ENCODE results near the gene NAALADL2. TPM values are rescaled to one million over a fixed set of nuclear protein-coding genes. Genes with fewer than 3 reads are reported as not detected.

Gene NAALADL2
- total and polyA plus RNA-seq, 2 experiments from 2014 or later, result 3.4 to 15.3 TPM

DNA sequence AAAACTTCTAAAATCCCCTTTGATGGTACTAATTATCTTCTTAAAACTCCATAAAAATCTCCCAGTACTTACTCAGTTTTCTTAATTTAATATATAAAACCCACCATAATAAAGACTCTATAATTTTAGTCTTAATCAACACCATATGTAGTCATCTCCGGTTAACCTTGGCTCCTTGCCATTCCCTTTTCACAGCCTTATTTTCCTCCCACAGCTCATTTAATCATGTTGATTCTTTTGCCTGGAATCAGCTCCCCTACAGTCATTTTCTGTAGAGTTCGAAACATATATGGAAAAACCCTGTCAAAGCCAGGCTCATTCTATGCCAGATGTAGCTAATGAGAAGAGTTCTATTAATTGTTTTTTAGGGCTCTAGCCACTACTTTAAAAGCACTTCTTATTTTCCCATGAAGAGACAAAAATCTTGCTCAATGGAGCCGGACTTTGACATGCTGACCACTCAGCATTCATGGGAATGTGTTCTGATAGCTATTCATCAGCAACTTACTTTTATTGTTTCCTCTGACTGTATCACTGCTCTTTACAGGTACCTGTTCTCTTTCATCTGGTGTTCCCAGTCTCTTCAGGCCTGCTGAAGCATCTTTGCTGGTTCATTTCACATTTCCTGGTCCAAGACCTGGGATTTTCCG lies 573.4 kb downstream of the NAALADL2 start:
- DNase-seq (ENCODE audit: low spot score), result no peak
- no peaks in the 10 kb centered on the region for H4K20me1 ChIP-seq (ENCODE audit: insufficient read depth, poor library complexity, severe bottlenecking)
- no peaks in the 10 kb centered on the region for H3K36me3 ChIP-seq (replicated peaks; ENCODE audit: insufficient read depth, low read depth)
- H3K4me1 ChIP-seq (ENCODE audit: insufficient read depth), result no peaks in the 10 kb centered on the region
- no peaks in the 10 kb centered on the region for H3K9me2 ChIP-seq (replicated peaks; ENCODE audit: insufficient read depth)
- peak overlapping the region; percentile 8 for H3K27ac ChIP-seq
- H3K4me2 ChIP-seq, result no peak overlapping the region
- H3K9me3 ChIP-seq (ENCODE audit: low read depth), result no peaks in the 10 kb centered on the region
- no peak for TF ChIP-seq EZH2phosphoT487 (IDR thresholded peaks at IDR 0.05; ENCODE audit: low read depth, severe bottlenecking, unreplicated experiment)
- TF ChIP-seq, protein P1, sequence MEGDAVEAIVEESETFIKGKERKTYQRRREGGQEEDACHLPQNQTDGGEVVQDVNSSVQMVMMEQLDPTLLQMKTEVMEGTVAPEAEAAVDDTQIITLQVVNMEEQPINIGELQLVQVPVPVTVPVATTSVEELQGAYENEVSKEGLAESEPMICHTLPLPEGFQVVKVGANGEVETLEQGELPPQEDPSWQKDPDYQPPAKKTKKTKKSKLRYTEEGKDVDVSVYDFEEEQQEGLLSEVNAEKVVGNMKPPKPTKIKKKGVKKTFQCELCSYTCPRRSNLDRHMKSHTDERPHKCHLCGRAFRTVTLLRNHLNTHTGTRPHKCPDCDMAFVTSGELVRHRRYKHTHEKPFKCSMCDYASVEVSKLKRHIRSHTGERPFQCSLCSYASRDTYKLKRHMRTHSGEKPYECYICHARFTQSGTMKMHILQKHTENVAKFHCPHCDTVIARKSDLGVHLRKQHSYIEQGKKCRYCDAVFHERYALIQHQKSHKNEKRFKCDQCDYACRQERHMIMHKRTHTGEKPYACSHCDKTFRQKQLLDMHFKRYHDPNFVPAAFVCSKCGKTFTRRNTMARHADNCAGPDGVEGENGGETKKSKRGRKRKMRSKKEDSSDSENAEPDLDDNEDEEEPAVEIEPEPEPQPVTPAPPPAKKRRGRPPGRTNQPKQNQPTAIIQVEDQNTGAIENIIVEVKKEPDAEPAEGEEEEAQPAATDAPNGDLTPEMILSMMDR (IDR thresholded peaks at IDR 0.05; ENCODE audit: poor library complexity), result no peak
- TF ChIP-seq EZH2 (IDR thresholded peaks at IDR 0.05; ENCODE audit: borderline replicate concordance), result no peak
- no peaks in the 10 kb centered on the region for H3K79me2 ChIP-seq
- no peak overlapping the region for H3K4me3 ChIP-seq
- H3K27me3 ChIP-seq, result no peaks in the 10 kb centered on the region
- 67% methylated on average over 4 of the region's 4 CpGs for WGBS (ENCODE audit: low lambda C conversion rate, missing lambda C conversion rate)
- no peak overlapping the region for H2AFZ ChIP-seq

DNA sequence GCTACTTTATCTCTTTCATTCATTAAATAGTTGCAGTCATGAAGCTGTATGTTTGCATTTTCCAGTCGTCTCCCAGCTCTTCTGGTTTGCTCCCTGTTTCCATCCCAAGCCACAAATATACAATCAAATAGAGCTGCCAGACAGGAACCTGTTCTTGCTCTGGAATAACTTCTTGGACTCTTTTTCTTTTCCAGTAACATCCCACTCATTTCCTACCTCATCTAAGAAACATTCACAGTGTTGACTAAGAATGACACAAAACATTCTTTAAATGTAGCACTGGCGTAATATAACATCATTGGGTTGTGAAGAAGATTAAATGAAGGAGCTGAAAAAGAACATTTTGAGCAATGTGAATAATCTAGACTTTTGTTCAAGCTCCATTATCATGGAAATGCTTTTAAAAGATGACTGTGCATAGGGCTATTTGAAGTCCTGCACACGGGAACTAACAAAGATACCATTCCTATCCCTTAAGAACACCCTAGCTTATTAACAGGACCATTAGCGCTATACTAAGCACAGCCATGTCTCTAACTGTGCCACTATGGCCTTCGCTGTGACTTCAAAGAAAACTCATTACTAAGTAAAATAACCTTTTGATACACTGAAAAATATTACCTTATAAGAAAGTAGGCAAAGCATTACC lies 574.0 kb downstream of the NAALADL2 start:
- TF ChIP-seq EZH2phosphoT487 (IDR thresholded peaks at IDR 0.05; ENCODE audit: low read depth, severe bottlenecking, unreplicated experiment) (no peak), EZH2 (IDR thresholded peaks at IDR 0.05; ENCODE audit: borderline replicate concordance) (no peak)
- TF ChIP-seq, protein P1 (IDR thresholded peaks at IDR 0.05; ENCODE audit: poor library complexity), result no peak
- H3K36me3 ChIP-seq (replicated peaks; ENCODE audit: insufficient read depth, low read depth), result no peaks in the 10 kb centered on the region
- no peak for DNase-seq (ENCODE audit: low spot score)
- H3K4me1 ChIP-seq (ENCODE audit: insufficient read depth), result no peaks in the 10 kb centered on the region
- no peaks in the 10 kb centered on the region for H3K79me2 ChIP-seq
- WGBS (ENCODE audit: low lambda C conversion rate, missing lambda C conversion rate), result 79% methylated on average over 5 of the region's 5 CpGs
- no peak overlapping the region for H2AFZ ChIP-seq
- H4K20me1 ChIP-seq (ENCODE audit: insufficient read depth, poor library complexity, severe bottlenecking), result no peaks in the 10 kb centered on the region
- no peak overlapping the region for H3K4me3 ChIP-seq
- no peaks in the 10 kb centered on the region for H3K9me2 ChIP-seq (replicated peaks; ENCODE audit: insufficient read depth)
- no peak overlapping the region for H3K4me2 ChIP-seq
- H3K27me3 ChIP-seq, result no peaks in the 10 kb centered on the region
- H3K27ac ChIP-seq, result no peak overlapping the region
- peaks cover 5% of the 10 kb centered on the region for H3K9me3 ChIP-seq (ENCODE audit: low read depth)

DNA sequence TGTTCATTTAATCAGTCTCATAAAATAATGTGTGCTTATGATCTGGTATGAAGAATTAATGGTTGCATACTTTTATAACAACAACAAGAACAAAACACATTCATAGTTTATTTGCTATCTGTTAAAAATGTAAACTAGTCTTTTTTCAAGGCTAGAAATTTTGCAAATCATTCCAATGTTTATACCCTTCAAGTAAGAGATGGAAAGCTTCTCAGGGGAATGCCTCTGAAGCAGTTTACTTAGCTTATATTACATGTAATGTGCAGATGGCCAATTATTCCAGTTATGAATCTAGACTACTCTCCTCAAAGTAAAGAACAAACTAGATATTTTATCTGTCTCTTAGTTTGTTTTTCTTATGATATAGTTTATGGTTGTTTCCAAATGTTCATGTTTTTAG lies 575.4 kb downstream of the NAALADL2 start:
- Histone ChIP-seq H3K4me3 (no peak overlapping the region), H2AFZ (no peak overlapping the region), H3K4me1 (ENCODE audit: insufficient read depth) (no peaks in the 10 kb centered on the region), H3K27me3 (no peaks in the 10 kb centered on the region), H3K9me3 (ENCODE audit: low read depth) (peaks cover 7% of the 10 kb centered on the region), H3K4me2 (no peak overlapping the region), H3K9me2 (replicated peaks; ENCODE audit: insufficient read depth) (no peaks in the 10 kb centered on the region), H3K27ac (no peak overlapping the region), H4K20me1 (ENCODE audit: insufficient read depth, poor library complexity, severe bottlenecking) (no peaks in the 10 kb centered on the region), H3K79me2 (no peaks in the 10 kb centered on the region), H3K36me3 (replicated peaks; ENCODE audit: insufficient read depth, low read depth) (no peaks in the 10 kb centered on the region)
- DNase-seq (ENCODE audit: low spot score), result no peak
- TF ChIP-seq, protein P1 (IDR thresholded peaks at IDR 0.05; ENCODE audit: poor library complexity), result no peak
- no peak for TF ChIP-seq EZH2phosphoT487 (IDR thresholded peaks at IDR 0.05; ENCODE audit: low read depth, severe bottlenecking, unreplicated experiment)

All from hepatocyte (in vitro differentiated cells).